Measurements from ENCODE around the gene MS4A15.

The MS4A15 gene

GRCh38 chr11:60748821-60749220 is 7.8 kb upstream of the MS4A15 start:
- H3K4me3 ChIP-seq (ENCODE audit: low read length in 2 of 2) = no peak overlapping the region

DNA sequence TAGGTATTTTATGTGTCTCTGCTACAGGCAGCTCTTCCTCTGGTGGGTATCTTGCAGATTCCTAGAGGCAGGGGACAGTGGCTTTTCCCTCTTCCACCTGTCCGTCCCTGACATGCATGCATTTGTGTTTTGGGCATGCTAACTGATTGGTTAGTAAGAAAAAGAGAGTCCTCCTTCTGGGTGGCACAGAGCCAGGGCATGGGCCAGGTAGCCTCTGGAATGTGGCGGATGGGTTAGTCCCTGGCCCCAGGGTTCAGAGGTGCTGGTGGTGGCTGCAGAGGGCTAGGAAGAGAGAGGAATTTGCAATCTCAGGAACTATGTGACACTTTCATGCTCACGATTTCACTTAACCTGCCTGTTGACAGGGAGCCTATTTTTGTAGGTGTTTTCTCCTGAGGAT is 5.8 kb upstream of the MS4A15 start:
- WGBS, 2 donors (ENCODE audit: extremely low coverage in 2 of 2, insufficient read length in 2 of 2, insufficient replicate concordance in 1 of 2) = no CpG with 5 or more reads among the region's 3 CpGs
- H3K9me3 ChIP-seq (replicated peaks in 1 of 2; ENCODE audit: control insufficient read depth in 2 of 2, insufficient read depth in 1 of 2, low read depth in 1 of 2, low read length in 2 of 2) = peaks cover 0 to 6% of the 10 kb centered on the region in 2 donors
- no peaks in the 10 kb centered on the region for H3K79me1 ChIP-seq (ENCODE audit: low read depth, low read length)
- no peak overlapping the region for H3K18ac ChIP-seq (ENCODE audit: low read length)
- no peak overlapping the region for H3K4me2 ChIP-seq (ENCODE audit: insufficient read depth, low read length, poor library complexity, severe bottlenecking)
- H2BK5ac ChIP-seq (ENCODE audit: low read length) = no peak overlapping the region
- no peak overlapping the region for H2BK12ac ChIP-seq (ENCODE audit: low read length)
- no peak overlapping the region for H3K14ac ChIP-seq (ENCODE audit: low read length)
- H3K4me1 ChIP-seq (ENCODE audit: control insufficient read depth in 2 of 2, insufficient read depth in 1 of 2, low read depth in 1 of 2, low read length in 2 of 2) = peaks cover 0 to 3% of the 10 kb centered on the region in 2 donors
- no peak overlapping the region for H3K4me3 ChIP-seq (ENCODE audit: low read length in 2 of 2)
- no peak overlapping the region for H3K4ac ChIP-seq (ENCODE audit: low read length)
- no peak overlapping the region for H2BK120ac ChIP-seq (ENCODE audit: low read depth, low read length)
- H3K27ac ChIP-seq (replicated peaks; ENCODE audit: low read length) = no peak overlapping the region
- no peak overlapping the region for H4K8ac ChIP-seq (ENCODE audit: low read depth, low read length)
- no peak overlapping the region for H2AK5ac ChIP-seq (ENCODE audit: low read depth, low read length)
- H2AFZ ChIP-seq (ENCODE audit: low read length) = no peak overlapping the region
- peaks cover 0 to 2% of the 10 kb centered on the region in 2 donors for H3K36me3 ChIP-seq (replicated peaks in 1 of 2; ENCODE audit: control insufficient read depth in 2 of 2, insufficient read depth in 2 of 2, low read length in 2 of 2)
- no peak overlapping the region for H3K23ac ChIP-seq (ENCODE audit: low read depth, low read length, poor library complexity)
- H3K27me3 ChIP-seq (ENCODE audit: control insufficient read depth in 3 of 3, insufficient read depth in 3 of 3, low read depth in 1 of 3, low read length in 3 of 3) = peaks cover 0 to 3% (median 0%) of the 10 kb centered on the region in 3 experiments
- no peak overlapping the region for H4K91ac ChIP-seq (ENCODE audit: low read depth, low read length, poor library complexity)
- H3K9ac ChIP-seq (ENCODE audit: low read depth, low read length, poor library complexity) = no peak overlapping the region
- no peak overlapping the region for H2BK15ac ChIP-seq (ENCODE audit: low read length)
- DNase-seq (ENCODE audit: low spot score) = no peak

More at GRCh38 chr11:60748821-60749220, 7.8 kb upstream of the MS4A15 start:
- no peak overlapping the region for H2BK15ac ChIP-seq (ENCODE audit: low read length)
- no peak overlapping the region for H2AK5ac ChIP-seq (ENCODE audit: low read depth, low read length)
- peaks cover 0 to 6% of the 10 kb centered on the region in 2 donors for H3K9me3 ChIP-seq (replicated peaks in 1 of 2; ENCODE audit: control insufficient read depth in 2 of 2, insufficient read depth in 1 of 2, low read depth in 1 of 2, low read length in 2 of 2)
- H3K79me1 ChIP-seq (ENCODE audit: low read depth, low read length) = no peaks in the 10 kb centered on the region
- no peak overlapping the region for H2BK12ac ChIP-seq (ENCODE audit: low read length)
- peaks cover 0 to 3% of the 10 kb centered on the region in 2 donors for H3K4me1 ChIP-seq (ENCODE audit: control insufficient read depth in 2 of 2, insufficient read depth in 1 of 2, low read depth in 1 of 2, low read length in 2 of 2)
- WGBS, 2 donors (ENCODE audit: extremely low coverage in 2 of 2, insufficient read length in 2 of 2, insufficient replicate concordance in 1 of 2) = no CpG with 5 or more reads among the region's 8 CpGs
- H3K14ac ChIP-seq (ENCODE audit: low read length) = no peak overlapping the region
- H2BK5ac ChIP-seq (ENCODE audit: low read length) = no peak overlapping the region
- H3K9ac ChIP-seq (ENCODE audit: low read depth, low read length, poor library complexity) = no peak overlapping the region
- no peak overlapping the region for H3K27ac ChIP-seq (replicated peaks; ENCODE audit: low read length)
- no peak overlapping the region for H4K91ac ChIP-seq (ENCODE audit: low read depth, low read length, poor library complexity)
- H3K4me2 ChIP-seq (ENCODE audit: insufficient read depth, low read length, poor library complexity, severe bottlenecking) = no peak overlapping the region
- H3K27me3 ChIP-seq (ENCODE audit: control insufficient read depth in 3 of 3, insufficient read depth in 3 of 3, low read depth in 1 of 3, low read length in 3 of 3) = peaks cover 0 to 3% (median 0%) of the 10 kb centered on the region in 3 experiments
- no peak overlapping the region for H2BK120ac ChIP-seq (ENCODE audit: low read depth, low read length)
- H3K23ac ChIP-seq (ENCODE audit: low read depth, low read length, poor library complexity) = no peak overlapping the region
- no peak overlapping the region for H3K4ac ChIP-seq (ENCODE audit: low read length)
- H4K8ac ChIP-seq (ENCODE audit: low read depth, low read length) = no peak overlapping the region
- no peak overlapping the region for H2AFZ ChIP-seq (ENCODE audit: low read length)
- peaks cover 0 to 2% of the 10 kb centered on the region in 2 donors for H3K36me3 ChIP-seq (replicated peaks in 1 of 2; ENCODE audit: control insufficient read depth in 2 of 2, insufficient read depth in 2 of 2, low read length in 2 of 2)
- no peak overlapping the region for H3K18ac ChIP-seq (ENCODE audit: low read length)
- DNase-seq (ENCODE audit: low spot score) = no peak

GRCh38 chr11:60753309-60753708 is 3.4 kb upstream of the MS4A15 start:
- no peaks in the 10 kb centered on the region for H3K79me1 ChIP-seq (ENCODE audit: low read depth, low read length)
- no peak overlapping the region for H3K4ac ChIP-seq (ENCODE audit: low read length)
- H3K27ac ChIP-seq (replicated peaks; ENCODE audit: low read length) = no peak overlapping the region
- no peak overlapping the region for H2AK5ac ChIP-seq (ENCODE audit: low read depth, low read length)
- H3K18ac ChIP-seq (ENCODE audit: low read length) = no peak overlapping the region
- H4K8ac ChIP-seq (ENCODE audit: low read depth, low read length) = no peak overlapping the region
- no CpG with 5 or more reads among the region's 4 CpGs for WGBS, 2 donors (ENCODE audit: extremely low coverage in 2 of 2, insufficient read length in 2 of 2, insufficient replicate concordance in 1 of 2)
- H3K4me2 ChIP-seq (ENCODE audit: insufficient read depth, low read length, poor library complexity, severe bottlenecking) = no peak overlapping the region
- no peak overlapping the region for H2BK12ac ChIP-seq (ENCODE audit: low read length)
- H3K36me3 ChIP-seq (replicated peaks in 1 of 2; ENCODE audit: control insufficient read depth in 2 of 2, insufficient read depth in 2 of 2, low read length in 2 of 2) = no peaks in the 10 kb centered on the region
- no peak for DNase-seq (ENCODE audit: low spot score)
- H3K9me3 ChIP-seq (replicated peaks in 1 of 2; ENCODE audit: control insufficient read depth in 2 of 2, insufficient read depth in 1 of 2, low read depth in 1 of 2, low read length in 2 of 2) = peaks cover 0 to 2% of the 10 kb centered on the region in 2 donors
- no peak overlapping the region for H2BK15ac ChIP-seq (ENCODE audit: low read length)
- no peak overlapping the region for H4K91ac ChIP-seq (ENCODE audit: low read depth, low read length, poor library complexity)
- H2BK120ac ChIP-seq (ENCODE audit: low read depth, low read length) = no peak overlapping the region
- H2BK5ac ChIP-seq (ENCODE audit: low read length) = no peak overlapping the region
- H3K4me3 ChIP-seq (ENCODE audit: low read length in 2 of 2) = no peak overlapping the region
- no peak overlapping the region for H3K14ac ChIP-seq (ENCODE audit: low read length)
- peaks cover 0 to 2% (median 0%) of the 10 kb centered on the region in 3 experiments for H3K27me3 ChIP-seq (ENCODE audit: control insufficient read depth in 3 of 3, insufficient read depth in 3 of 3, low read depth in 1 of 3, low read length in 3 of 3)
- H2AFZ ChIP-seq (ENCODE audit: low read length) = no peak overlapping the region
- H3K4me1 ChIP-seq (ENCODE audit: control insufficient read depth in 2 of 2, insufficient read depth in 1 of 2, low read depth in 1 of 2, low read length in 2 of 2) = no peaks in the 10 kb centered on the region
- H3K23ac ChIP-seq (ENCODE audit: low read depth, low read length, poor library complexity) = no peak overlapping the region
- H3K9ac ChIP-seq (ENCODE audit: low read depth, low read length, poor library complexity) = no peak overlapping the region

DNA sequence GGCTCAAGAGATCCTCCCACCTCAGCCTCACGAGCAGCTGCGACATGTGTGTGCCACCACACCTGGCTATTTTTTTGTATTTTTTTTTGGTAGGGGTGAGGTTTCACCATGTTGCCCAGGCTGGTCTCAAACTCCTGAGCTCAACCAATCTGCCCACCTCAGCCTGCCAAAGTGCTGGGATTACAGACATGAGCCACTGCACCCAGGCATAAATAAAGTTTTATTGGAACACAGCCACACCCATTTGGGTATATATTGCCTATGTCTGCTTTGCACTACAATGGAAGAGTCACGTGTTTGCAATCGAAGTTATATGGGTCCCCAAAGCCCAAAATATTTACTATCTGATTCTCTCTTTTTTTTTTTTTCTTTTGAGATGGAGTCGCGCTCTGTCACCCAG is 1.8 kb upstream of the MS4A15 start:
- Histone ChIP-seq H3K79me1 (ENCODE audit: low read depth, low read length) (no peaks in the 10 kb centered on the region), H4K91ac (ENCODE audit: low read depth, low read length, poor library complexity) (no peak overlapping the region), H3K27ac (replicated peaks; ENCODE audit: low read length) (no peak overlapping the region), H2AFZ (ENCODE audit: low read length) (no peak overlapping the region), H3K36me3 (replicated peaks in 1 of 2; ENCODE audit: control insufficient read depth in 2 of 2, insufficient read depth in 2 of 2, low read length in 2 of 2) (no peaks in the 10 kb centered on the region), H3K4me2 (ENCODE audit: insufficient read depth, low read length, poor library complexity, severe bottlenecking) (no peak overlapping the region), H2BK5ac (ENCODE audit: low read length) (no peak overlapping the region), H2BK15ac (ENCODE audit: low read length) (no peak overlapping the region), H4K8ac (ENCODE audit: low read depth, low read length) (no peak overlapping the region), H3K4me1 (ENCODE audit: control insufficient read depth in 2 of 2, insufficient read depth in 1 of 2, low read depth in 1 of 2, low read length in 2 of 2) (no peaks in the 10 kb centered on the region), H2AK5ac (ENCODE audit: low read depth, low read length) (no peak overlapping the region), H3K9me3 (replicated peaks in 1 of 2; ENCODE audit: control insufficient read depth in 2 of 2, insufficient read depth in 1 of 2, low read depth in 1 of 2, low read length in 2 of 2) (peaks cover 0 to 2% of the 10 kb centered on the region in 2 donors), H3K18ac (ENCODE audit: low read length) (no peak overlapping the region), H3K27me3 (ENCODE audit: control insufficient read depth in 3 of 3, insufficient read depth in 3 of 3, low read depth in 1 of 3, low read length in 3 of 3) (peaks cover 0 to 2% (median 0%) of the 10 kb centered on the region in 3 experiments), H2BK12ac (ENCODE audit: low read length) (no peak overlapping the region), H3K4me3 (ENCODE audit: low read length in 2 of 2) (no peak overlapping the region), H2BK120ac (ENCODE audit: low read depth, low read length) (no peak overlapping the region), H3K9ac (ENCODE audit: low read depth, low read length, poor library complexity) (no peak overlapping the region), H3K23ac (ENCODE audit: low read depth, low read length, poor library complexity) (no peak overlapping the region), H3K14ac (ENCODE audit: low read length) (no peak overlapping the region), H3K4ac (ENCODE audit: low read length) (no peak overlapping the region)
- no peak for DNase-seq (ENCODE audit: low spot score)
- WGBS, 2 donors (ENCODE audit: extremely low coverage in 2 of 2, insufficient read length in 2 of 2, insufficient replicate concordance in 1 of 2) = no CpG with 5 or more reads among the region's 6 CpGs

All from neuronal stem cell (in vitro differentiated cells).